ENCODE results near the gene ARFGAP1. TPM values are rescaled to one million over a fixed set of nuclear protein-coding genes. Genes with fewer than 3 reads are reported as not detected.
A peak's percentile ranks its signal among the peaks of the same experiment; 100 is the strongest.

Gene ARFGAP1
- total and polyA plus RNA-seq, 2 of the 8 experiments (the other 6 are each of a cell fraction or from before 2014, with no cell fraction given) = 93.7 to 100 TPM

- Histone ChIP-seq H2BK20ac (ENCODE audit: low read length) (no peak overlapping the region), H3K27me3 (replicated peaks in 1 of 4; ENCODE audit: control insufficient read depth in 3 of 4, extremely low read depth in 1 of 4, insufficient read depth in 3 of 4, low read length in 3 of 4) (no peaks in the 10 kb centered on the region), H2BK5ac (ENCODE audit: low read depth, low read length) (no peak overlapping the region), H3K9ac (replicated peaks in 1 of 4; ENCODE audit: extremely low read depth in 1 of 4, low read depth in 3 of 4, low read length in 3 of 4) (no peak overlapping the region), H3K4me2 (ENCODE audit: insufficient read depth in 1 of 2, low read depth in 2 of 2, low read length in 2 of 2) (no peak overlapping the region), H3K14ac (ENCODE audit: insufficient read length) (no peak overlapping the region), H3K4me3 (ENCODE audit: extremely low read depth in 1 of 4, insufficient read depth in 2 of 4, low read depth in 3 of 4, low read length in 4 of 4) (no peak overlapping the region), H2BK15ac (ENCODE audit: low read length) (peak overlapping the region; percentile 5; the same call in 1 of the 2 replicates), H2BK12ac (ENCODE audit: low read depth, low read length) (no peak overlapping the region), H2AK5ac (ENCODE audit: low read depth, low read length) (no peak overlapping the region), H4K91ac (replicated peaks; ENCODE audit: insufficient read length, low read length) (no peak overlapping the region), H3K27ac (ENCODE audit: low read depth, low read length) (no peak overlapping the region), H3K4ac (replicated peaks; ENCODE audit: insufficient read length, low read depth, low read length) (no peak overlapping the region), H4K5ac (ENCODE audit: insufficient read length, low read depth, low read length) (no peak overlapping the region), H3K36me3 (ENCODE audit: control insufficient read depth in 2 of 4, insufficient read depth in 4 of 4, low read length in 3 of 4) (no peaks in the 10 kb centered on the region; a peak in 1 of 8 replicates), H3K23me2 (ENCODE audit: low read depth, low read length) (no peaks in the 10 kb centered on the region), H3K56ac (replicated peaks; ENCODE audit: insufficient read length, low read depth, low read length) (no peak overlapping the region), H4K8ac (ENCODE audit: extremely low read depth, insufficient read depth, low read length) (peak overlapping the region; percentile 51; the same call in 1 of the 2 replicates), H2AFZ (ENCODE audit: low read length) (no peak overlapping the region), H2BK120ac (replicated peaks; ENCODE audit: low read depth, low read length) (no peak overlapping the region), H4K20me1 (replicated peaks in 1 of 2; ENCODE audit: control insufficient read depth in 1 of 2, insufficient read depth in 2 of 2, low read length in 2 of 2) (no peaks in the 10 kb centered on the region), H3K9me3 (ENCODE audit: insufficient read depth in 2 of 2, low read depth in 1 of 2, low read length in 1 of 2) (no peaks in the 10 kb centered on the region), H3K18ac (ENCODE audit: extremely low read depth, low read length) (no peak overlapping the region), H3K79me1 (ENCODE audit: low read depth, low read length) (no peaks in the 10 kb centered on the region), H3K4me1 (replicated peaks in 1 of 4; ENCODE audit: control insufficient read depth in 3 of 4, insufficient read depth in 4 of 4, low read length in 3 of 4) (no peaks in the 10 kb centered on the region; a peak in 2 of 7 replicates), H3K23ac (ENCODE audit: insufficient read length) (no peak overlapping the region), H3K79me2 (ENCODE audit: control insufficient read depth in 1 of 2, insufficient read depth in 2 of 2, low read length in 2 of 2) (no peaks in the 10 kb centered on the region)
- FAIRE-seq (no peak), DNase-seq (ENCODE audit: low read depth in 1 of 2, low spot score in 2 of 2) (no peak)
- ChIA-PET CTCF (ENCODE audit: partially characterized antibody) (interaction anchor here (1.2 to 6.5 kb wide), 16 partner anchors 10 to 189 kb away, joined by 3 to 230 read pairs (median 16); partner anchors contain the start of gene COL20A1), POLR2A (ENCODE audit: partially characterized antibody) (interaction anchor here (1.2 to 1.6 kb wide), 2 partner anchors 14 to 16 kb away, joined by 3 to 6 read pairs; partner anchors contain the start of gene COL20A1)
- 92% methylated on average over 17 of the region's 23 CpGs; no CpG with 5 or more reads in 1 of the 2 experiments for WGBS, 2 experiments (ENCODE audit: extremely low coverage in 1 of 2, insufficient coverage in 1 of 2, insufficient read length in 1 of 2, insufficient replicate concordance in 2 of 2, low coverage in 1 of 2, low lambda C conversion rate in 2 of 2, missing lambda C conversion rate in 1 of 2)
- TF ChIP-seq POLR2A (IDR thresholded peaks at IDR 0.05; ENCODE audit: control extremely low read depth in 1 of 2, low read depth in 2 of 2, low read length in 2 of 2) = no peak
- no peak for TF ChIP-seq MAX (IDR thresholded peaks at IDR 0.05)
- no peak for TF ChIP-seq BRCA1 (IDR thresholded peaks at IDR 0.05; ENCODE audit: low read depth, low read length)
- no peak for TF ChIP-seq TAF1 (IDR thresholded peaks at IDR 0.05; ENCODE audit: low read depth, low read length)
- TF ChIP-seq POU5F1 (IDR thresholded peaks at IDR 0.05; ENCODE audit: low read depth, low read length) = no peak
- TF ChIP-seq ASH2L (IDR thresholded peaks at IDR 0.05; ENCODE audit: low read length) = no peak
- no peak for TF ChIP-seq SIRT6 (IDR thresholded peaks at IDR 0.05; ENCODE audit: low read length)
- TF ChIP-seq CTBP2 (IDR thresholded peaks at IDR 0.05; ENCODE audit: borderline replicate concordance, insufficient read depth, insufficient read length, low read length) = no peak
- no peak for TF ChIP-seq CHD2 (IDR thresholded peaks at IDR 0.05; ENCODE audit: low read length)
- TF ChIP-seq GABPA (IDR thresholded peaks at IDR 0.05; ENCODE audit: borderline replicate concordance, insufficient read depth, low read length) = no peak
- TF ChIP-seq BCL11A (IDR thresholded peaks at IDR 0.05; ENCODE audit: low read depth in 2 of 2, low read length in 2 of 2) = no peak
- TF ChIP-seq YY1 (IDR thresholded peaks at IDR 0.05; ENCODE audit: low read depth, low read length) = no peak
- TF ChIP-seq SP2 (IDR thresholded peaks at IDR 0.05; ENCODE audit: low read length) = no peak
- no peak for TF ChIP-seq CHD1 (IDR thresholded peaks at IDR 0.05; ENCODE audit: low read depth, low read length)
Measured at GRCh38 chr20:63307538-63308217, 35.1 kb downstream of the ARFGAP1 start.
